Left lung (tissue), 10 donors: ENCODE data around the gene GLIS2. TPM values are rescaled to one million over a fixed set of nuclear protein-coding genes. Genes with fewer than 3 reads are reported as not detected.

Source experiments
- ATAC-seq: fragments of 200-7000 bp; cut with Tn5 transposase; one replicate; pipeline ENCODE4 v1.9.1; 2020; ENCODE audit warnings: moderate library complexity
- DNase-seq, 4 donors: peaks; one replicate each; pipeline ENCODE4 v3.0.0-alpha.2; 2013 to 2020
- H3K27ac ChIP-seq, 2 donors: fragments of 200-600 bp; sonication (generic) in 1 of 2; one replicate each; pipeline versions ENCODE4 v1.5.0 to v1.8.0; 2020 to 2021
- H3K27me3 ChIP-seq, 2 donors: fragments of 200-600 bp; sonication (generic) in 1 of 2; one replicate each; pipeline versions ENCODE4 v1.5.0 to v1.8.0; 2020 to 2021
- H3K36me3 ChIP-seq, 2 donors: fragments of 200-600 bp; sonication (generic) in 1 of 2; one replicate each; pipeline versions ENCODE4 v1.5.0 to v1.8.0; 2020 to 2021
- H3K4me1 ChIP-seq, 2 donors: fragments of 200-600 bp; one replicate each; pipeline ENCODE4 v1.8.0; 2021
- H3K4me3 ChIP-seq, 2 donors: fragments of 200-600 bp; sonication (generic) in 1 of 2; one replicate each; pipeline versions ENCODE4 v1.5.0 to v1.8.0; 2020 to 2021; ENCODE audit warnings: mild to moderate bottlenecking in 1 of 2
- H3K9me3 ChIP-seq, 2 donors: fragments of 200-600 bp; sonication (generic) in 1 of 2; one replicate each; pipeline versions ENCODE4 v1.5.0 to v1.8.0; 2020 to 2021
- CTCF ChIP-seq, 2 donors: fragments of 200-600 bp; sonication (generic) in 1 of 2; IDR thresholded peaks; one replicate each; pipeline versions ENCODE4 v1.5.0 to v1.8.0; 2021; ENCODE audit warnings: antibody characterized with exemption in 2 of 2
- intact Hi-C, 2 donors: fragments of 100-400 bp; cut with DNase I; formaldehyde crosslinking; loops; one replicate each; pipeline versions ENCODE4 v1.11.2 to v1.14.2; 2022
- polyA plus RNA-seq, 6 donors: library from polyadenylated mRNA; unstranded; fragments of 120-200 nt; gene quantifications; one replicate each; pipeline ENCODE4 v1.2.1, GENCODE V29; 2013; ENCODE audit not compliant: insufficient read length in 6 of 6
- total RNA-seq, 2 donors: library from RNA; stranded (reverse); fragmentation: NEBNext Ultra II Directional; extraction: Animal tissue kit (Norgen Biotek cat#: 25700); gene quantifications; one replicate each; pipeline ENCODE4 v1.2.1, GENCODE V29; 2021
- donor health status: DM: no; HTN: yes; CAD: no.
- donor health status: DM: no; HTN: no; CAD: no.

GLIS2 gene
- total and polyA plus RNA-seq, 8 donors, result 17.2 to 31.0 (median 25.3) TPM

- H3K4me3 ChIP-seq, result no peak overlapping the region
- H3K4me1 ChIP-seq, result peaks cover 21 to 83% of the 10 kb centered on the region in 2 donors
- peak overlapping the region; percentile 26 to 76 for H3K27ac ChIP-seq
These were observed 31.1 kb downstream of the GLIS2 start for GRCh38 chr16:4347010-4347409.

GRCh38 chr16:4347765-4348509 lies 32.1 kb downstream of the GLIS2 start:
- Histone ChIP-seq H3K27ac (peak overlapping the region; percentile 26 to 76), H3K9me3 (no peaks in the 10 kb centered on the region), H3K4me3 (no peak overlapping the region), H3K36me3 (no peaks in the 10 kb centered on the region), H3K27me3 (no peaks in the 10 kb centered on the region), H3K4me1 (peaks cover 19 to 78% of the 10 kb centered on the region in 2 donors)
- intact Hi-C loops, result no loop called here
- DNase-seq (peak in 1 of 4 donors; percentile 71), ATAC-seq (peak; percentile 53)
- no peak for TF ChIP-seq CTCF (IDR thresholded peaks at IDR 0.05)

More at GRCh38 chr16:4347010-4347409, 31.1 kb downstream of the GLIS2 start:
- H3K36me3 ChIP-seq, result no peaks in the 10 kb centered on the region
- DNase-seq (no peak), ATAC-seq (peak; percentile 18)
- intact Hi-C loops, result no loop called here
- no peaks in the 10 kb centered on the region for H3K9me3 ChIP-seq
- no peak for TF ChIP-seq CTCF (IDR thresholded peaks at IDR 0.05)
- no peaks in the 10 kb centered on the region for H3K27me3 ChIP-seq

GRCh38 chr16:4349332-4349731 lies 33.5 kb downstream of the GLIS2 start:
- peaks cover 0 to 6% of the 10 kb centered on the region in 2 donors for H3K36me3 ChIP-seq
- peaks cover 16 to 68% of the 10 kb centered on the region in 2 donors for H3K4me1 ChIP-seq
- no peak for TF ChIP-seq CTCF (IDR thresholded peaks at IDR 0.05)
- DNase-seq (no peak), ATAC-seq (no peak)
- no peak overlapping the region for H3K27ac ChIP-seq
- H3K27me3 ChIP-seq, result no peaks in the 10 kb centered on the region
- intact Hi-C loops, result no loop called here
- no peaks in the 10 kb centered on the region for H3K9me3 ChIP-seq
- H3K4me3 ChIP-seq, result no peak overlapping the region

- ATAC-seq, result no peak
- no peak for DNase-seq
- Histone ChIP-seq H3K9me3 (no peaks in the 10 kb centered on the region), H3K4me3 (peak overlapping the region; percentile 87 to 89), H3K27ac (peak overlapping the region; percentile 74 to 82), H3K4me1 (peaks cover 16 to 63% of the 10 kb centered on the region in 2 donors), H3K27me3 (no peaks in the 10 kb centered on the region), H3K36me3 (peaks cover 0 to 17% of the 10 kb centered on the region in 2 donors)
- intact Hi-C loops, result no loop called here
- no peak for TF ChIP-seq CTCF (IDR thresholded peaks at IDR 0.05)
These were observed 34.5 kb downstream of the GLIS2 start for GRCh38 chr16:4350365-4350786.

GRCh38 chr16:4350787-4351659 lies 35.2 kb downstream of the GLIS2 start, which contains the start of gene PAM16:
PAM16 (minus strand) TSS chr16:4351321; CDS start chr16:4351234, 87 bp downstream.
- peak within 1 kb of the TSS; percentile 74 to 82 for H3K27ac ChIP-seq
- peak within 1 kb of the TSS; percentile 87 to 89 for H3K4me3 ChIP-seq
- no peaks in the 10 kb centered on the region for H3K9me3 ChIP-seq
- TF ChIP-seq CTCF (IDR thresholded peaks at IDR 0.05), result no peak
- H3K27me3 ChIP-seq, result no peaks in the 10 kb centered on the region
- H3K4me1 ChIP-seq, result peaks cover 14 to 56% of the 10 kb centered on the region in 2 donors
- intact Hi-C loops, result no loop called here
- H3K36me3 ChIP-seq, result peaks cover 0 to 23% of the 10 kb centered on the region in 2 donors
- DNase-seq, result peak; percentile 95 to 99 (median 96)
- ATAC-seq, result peak; percentile 89
